CD14-positive monocyte (primary cell): Measurements from ENCODE around the gene DHPS. TPM values are rescaled to one million over a fixed set of nuclear protein-coding genes. Genes with fewer than 3 reads are reported as not detected.
"Not testable (repeated sequence)": the region's sequence is repeated elsewhere in the genome, so short reads cannot be mapped to it uniquely, and the experiment has no call there.

Source experiments
- DNase-seq, 3 donors: peaks; one replicate each; pipeline ENCODE4 v3.0.0-alpha.2; 2011 to 2022
- H2AFZ ChIP-seq: 2 replicates; pipeline ENCODE4 v1.6.0; 2012; ENCODE audit warnings: mild to moderate bottlenecking, low read depth, low read length, inconsistent platforms; ENCODE audit not compliant: insufficient read depth, poor library complexity, severe bottlenecking
- H3K27ac ChIP-seq, 2 donors: 1 replicate in 1 of 2; 2 replicates in 1 of 2; pipeline ENCODE4 v1.5.1; 2012 to 2013; ENCODE audit warnings: low read length in 2 of 2, control low read depth in 1 of 2, inconsistent platforms in 1 of 2, low read depth in 1 of 2, mild to moderate bottlenecking in 1 of 2
- H3K27me3 ChIP-seq, 2 donors: one replicate each; pipeline versions ENCODE4 v1.6.0 to v1.6.1; 2011 to 2013; ENCODE audit warnings: low read length in 2 of 2; ENCODE audit not compliant: control insufficient read depth in 2 of 2, insufficient read depth in 2 of 2
- H3K36me3 ChIP-seq, 2 donors: replicated peaks in 1 of 2; 1 replicate in 1 of 2; 2 replicates in 1 of 2; pipeline versions ENCODE4 v1.5.1 to v1.6.1; 2012 to 2013; ENCODE audit warnings: low read length in 2 of 2, control low read depth in 1 of 2, inconsistent platforms in 1 of 2, mild to moderate bottlenecking in 1 of 2; ENCODE audit not compliant: insufficient read depth in 2 of 2, control insufficient read depth in 1 of 2
- H3K4me1 ChIP-seq, 2 donors: 1 replicate in 1 of 2; 2 replicates in 1 of 2; pipeline versions ENCODE4 v1.5.1 to v1.6.1; 2012 to 2013; ENCODE audit warnings: low read length in 2 of 2, control low read depth in 1 of 2, inconsistent platforms in 1 of 2, mild to moderate bottlenecking in 1 of 2, moderate library complexity in 1 of 2; ENCODE audit not compliant: insufficient read depth in 2 of 2, control insufficient read depth in 1 of 2
- H3K4me2 ChIP-seq: replicated peaks from 2 replicates; pipeline ENCODE3; 2012; ENCODE audit warnings: low read length, moderate library complexity, mild to moderate bottlenecking; ENCODE audit not compliant: poor library complexity, severe bottlenecking; ENCODE audit errors: extremely low read depth
- H3K4me3 ChIP-seq, 3 experiments: fragments of 200-600 bp in 1 of 3; sonication (generic) in 1 of 3; replicated peaks in 1 of 3; 1 replicate in 2 of 3; 2 replicates in 1 of 3; pipeline ENCODE4 v1.5.1; 2011 to 2013; ENCODE audit warnings: low read length in 3 of 3, mild to moderate bottlenecking in 3 of 3, control low read depth in 2 of 3, low read depth in 2 of 3, inconsistent platforms in 1 of 3, moderate library complexity in 1 of 3
- H3K79me2 ChIP-seq: 2 replicates; pipeline ENCODE4 v1.6.0; 2012; ENCODE audit warnings: mild to moderate bottlenecking, control low read depth, inconsistent platforms, low read length, moderate library complexity; ENCODE audit not compliant: insufficient read depth
- H3K9ac ChIP-seq: 2 replicates; pipeline ENCODE4 v1.6.0; 2017; ENCODE audit warnings: low read length, mild to moderate bottlenecking; ENCODE audit not compliant: insufficient read depth, poor library complexity, severe bottlenecking
- H3K9me3 ChIP-seq, 2 donors: replicated peaks in 1 of 2; 1 replicate in 1 of 2; 2 replicates in 1 of 2; pipeline versions ENCODE4 v1.5.1 to v1.6.1; 2012 to 2013; ENCODE audit warnings: low read length in 2 of 2, control low read depth in 1 of 2; ENCODE audit not compliant: control insufficient read depth in 1 of 2, insufficient read depth in 1 of 2
- H4K20me1 ChIP-seq: 2 replicates; pipeline ENCODE4 v1.6.0; 2012; ENCODE audit warnings: mild to moderate bottlenecking, low read length, control low read depth, moderate library complexity; ENCODE audit not compliant: insufficient read depth
- H3K27ac Mint-ChIP-seq, 7 donors: one replicate each; pipeline ENCODE4 v1.8.0; 2020; ENCODE audit warnings: mild to moderate bottlenecking in 7 of 7, mixed read lengths in 7 of 7, moderate library complexity in 6 of 7, inconsistent platforms in 2 of 7
- H3K27me3 Mint-ChIP-seq, 3 donors: one replicate each; pipeline ENCODE4 v1.8.0; 2021 to 2022; ENCODE audit warnings: low read depth in 3 of 3, mild to moderate bottlenecking in 3 of 3, mixed read lengths in 3 of 3, moderate library complexity in 3 of 3, inconsistent platforms in 1 of 3
- H3K36me3 Mint-ChIP-seq, 2 donors: one replicate each; pipeline ENCODE4 v1.8.0; 2020; ENCODE audit warnings: mixed read lengths in 2 of 2, inconsistent platforms in 1 of 2, mild to moderate bottlenecking in 1 of 2
- H3K4me1 Mint-ChIP-seq: one replicate; pipeline ENCODE4 v1.8.0; 2020; ENCODE audit warnings: mild to moderate bottlenecking, mixed read lengths
- H3K4me3 Mint-ChIP-seq, 2 donors: one replicate each; pipeline ENCODE4 v1.8.0; 2020; ENCODE audit warnings: mild to moderate bottlenecking in 2 of 2, mixed read lengths in 2 of 2, moderate library complexity in 1 of 2
- H3K9me3 Mint-ChIP-seq, 7 donors: one replicate each; pipeline ENCODE4 v1.8.0; 2020 to 2022; ENCODE audit warnings: mixed read lengths in 7 of 7, mild to moderate bottlenecking in 6 of 7, moderate library complexity in 6 of 7, inconsistent platforms in 2 of 7
- WGBS: methylation state at CpG from one replicate; pipeline ENCODE4 v1.1.5; 2013; ENCODE audit warnings: missing lambda C conversion rate; ENCODE audit not compliant: insufficient coverage; 5-methylcytosine and 5-hydroxymethylcytosine counted together
- intact Hi-C, 2 donors: fragments of 100-400 bp; cut with micrococcal nuclease; formaldehyde crosslinking; loops; one replicate each; pipeline versions ENCODE4 v1.15.0 to v1.15.1; 2023
- polyA plus RNA-seq, 3 donors: library from polyadenylated mRNA; depleted of rRNA in 1 of 3; unstranded in 2 of 3; stranded (reverse) in 1 of 3; fragments of 300-500 nt in 2 of 3; fragments of >200 nt in 1 of 3; fragmentation: Illumina TruSeq in 2 of 3; gene quantifications; 1 replicate in 2 of 3; 2 replicates in 1 of 3; pipeline ENCODE4 v1.2.3, GENCODE V29; 2012 to 2021
- TF ChIP-seq, protein P1 (sequence below): fragments of 200-600 bp; IDR thresholded peaks from one replicate; pipeline ENCODE4 v1.8.0; 2022; ENCODE audit warnings: antibody characterized with exemption, mild to moderate bottlenecking

The DHPS gene
- polyA plus RNA-seq, 3 donors, result 51.0 to 130 (median 53.4) TPM

DNA sequence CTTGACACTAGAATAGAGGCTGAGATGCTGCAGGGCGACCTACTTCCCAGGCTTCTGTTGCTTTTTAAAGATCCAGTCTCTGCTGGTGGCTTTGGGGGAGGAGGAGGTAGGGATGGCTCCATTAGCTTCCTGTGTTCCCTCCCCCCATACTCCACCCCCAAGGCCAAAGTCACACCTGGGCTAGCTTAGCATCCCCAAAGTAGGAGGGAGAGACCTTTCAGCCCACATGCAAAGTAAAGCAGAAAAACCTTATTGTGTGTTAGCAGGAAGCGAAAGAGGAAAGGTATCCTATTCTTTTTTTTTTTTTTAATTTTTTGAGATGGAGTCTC lies 45.3 kb upstream of the DHPS start:
- no peak overlapping the region for H3K4me3 Mint-ChIP-seq
- no peak for DNase-seq
- intact Hi-C loops, result no loop called here
- Histone ChIP-seq H3K79me2 (peaks cover 31% of the 10 kb centered on the region), H2AFZ (no peak overlapping the region), H3K4me2 (no peak overlapping the region), H3K4me3 (no peak overlapping the region), H3K4me1 (peaks cover 26 to 40% of the 10 kb centered on the region in 2 donors), H3K9ac (no peak overlapping the region), H4K20me1 (peaks cover 34% of the 10 kb centered on the region), H3K9me3 (no peaks in the 10 kb centered on the region), H3K27me3 (no peaks in the 10 kb centered on the region), H3K27ac (no peak overlapping the region), H3K36me3 (peaks cover 32 to 42% of the 10 kb centered on the region in 2 donors)
- peaks cover 27 to 47% of the 10 kb centered on the region in 2 donors for H3K36me3 Mint-ChIP-seq
- TF ChIP-seq, protein P1, sequence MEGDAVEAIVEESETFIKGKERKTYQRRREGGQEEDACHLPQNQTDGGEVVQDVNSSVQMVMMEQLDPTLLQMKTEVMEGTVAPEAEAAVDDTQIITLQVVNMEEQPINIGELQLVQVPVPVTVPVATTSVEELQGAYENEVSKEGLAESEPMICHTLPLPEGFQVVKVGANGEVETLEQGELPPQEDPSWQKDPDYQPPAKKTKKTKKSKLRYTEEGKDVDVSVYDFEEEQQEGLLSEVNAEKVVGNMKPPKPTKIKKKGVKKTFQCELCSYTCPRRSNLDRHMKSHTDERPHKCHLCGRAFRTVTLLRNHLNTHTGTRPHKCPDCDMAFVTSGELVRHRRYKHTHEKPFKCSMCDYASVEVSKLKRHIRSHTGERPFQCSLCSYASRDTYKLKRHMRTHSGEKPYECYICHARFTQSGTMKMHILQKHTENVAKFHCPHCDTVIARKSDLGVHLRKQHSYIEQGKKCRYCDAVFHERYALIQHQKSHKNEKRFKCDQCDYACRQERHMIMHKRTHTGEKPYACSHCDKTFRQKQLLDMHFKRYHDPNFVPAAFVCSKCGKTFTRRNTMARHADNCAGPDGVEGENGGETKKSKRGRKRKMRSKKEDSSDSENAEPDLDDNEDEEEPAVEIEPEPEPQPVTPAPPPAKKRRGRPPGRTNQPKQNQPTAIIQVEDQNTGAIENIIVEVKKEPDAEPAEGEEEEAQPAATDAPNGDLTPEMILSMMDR, result no peak
- H3K9me3 Mint-ChIP-seq, result peaks cover 0 to 2% (median 0%) of the 10 kb centered on the region in 7 donors
- no peak overlapping the region for H3K27ac Mint-ChIP-seq
- H3K27me3 Mint-ChIP-seq, result peaks cover 0 to 1% (median 0%) of the 10 kb centered on the region in 3 donors
- H3K4me1 Mint-ChIP-seq, result peaks cover 37% of the 10 kb centered on the region
- no CpG with 5 or more reads among the region's 2 CpGs for WGBS

DNA sequence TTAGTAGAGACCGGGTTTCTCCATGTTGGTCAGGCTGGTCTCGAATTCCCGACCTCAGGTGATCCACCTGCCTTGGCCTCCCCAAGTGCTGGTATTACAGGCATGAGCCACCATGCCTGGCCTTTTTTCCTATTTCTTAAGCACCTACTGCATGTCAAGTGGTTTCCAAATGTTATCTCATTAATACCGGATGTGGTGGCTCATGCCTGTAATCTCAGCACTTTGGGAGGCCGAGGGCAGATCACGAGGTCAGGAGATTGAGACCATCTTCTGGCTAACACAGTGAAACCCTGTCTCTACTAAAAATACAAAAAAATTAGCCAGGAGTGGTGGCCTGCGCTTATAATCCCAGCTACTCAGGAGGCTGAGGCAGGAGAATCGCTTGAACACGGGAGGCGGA lies 43.9 kb upstream of the DHPS start:
- intact Hi-C loops, H3K4me3 ChIP-seq, H3K9me3 ChIP-seq, H3K9ac ChIP-seq, H3K27me3 Mint-ChIP-seq, H3K4me3 Mint-ChIP-seq, H3K4me2 ChIP-seq, DNase-seq, H3K27me3 ChIP-seq, H2AFZ ChIP-seq, H3K27ac ChIP-seq, H3K9me3 Mint-ChIP-seq: not testable (repeated sequence)
- Mint-ChIP-seq H3K27ac (peak overlapping the region in 1 of 7 donors; percentile 8), H3K36me3 (peaks cover 23 to 33% of the 10 kb centered on the region in 2 donors), H3K4me1 (peaks cover 40% of the 10 kb centered on the region)
- Histone ChIP-seq H3K79me2 (peaks cover 31% of the 10 kb centered on the region), H3K36me3 (peaks cover 23 to 31% of the 10 kb centered on the region in 2 donors), H3K4me1 (peaks cover 38 to 44% of the 10 kb centered on the region in 2 donors), H4K20me1 (peaks cover 20% of the 10 kb centered on the region)
- 95% methylated on average over 8 of the region's 10 CpGs for WGBS
